ENCODE results near the gene SNAP23.

SNAP23 gene

DNA sequence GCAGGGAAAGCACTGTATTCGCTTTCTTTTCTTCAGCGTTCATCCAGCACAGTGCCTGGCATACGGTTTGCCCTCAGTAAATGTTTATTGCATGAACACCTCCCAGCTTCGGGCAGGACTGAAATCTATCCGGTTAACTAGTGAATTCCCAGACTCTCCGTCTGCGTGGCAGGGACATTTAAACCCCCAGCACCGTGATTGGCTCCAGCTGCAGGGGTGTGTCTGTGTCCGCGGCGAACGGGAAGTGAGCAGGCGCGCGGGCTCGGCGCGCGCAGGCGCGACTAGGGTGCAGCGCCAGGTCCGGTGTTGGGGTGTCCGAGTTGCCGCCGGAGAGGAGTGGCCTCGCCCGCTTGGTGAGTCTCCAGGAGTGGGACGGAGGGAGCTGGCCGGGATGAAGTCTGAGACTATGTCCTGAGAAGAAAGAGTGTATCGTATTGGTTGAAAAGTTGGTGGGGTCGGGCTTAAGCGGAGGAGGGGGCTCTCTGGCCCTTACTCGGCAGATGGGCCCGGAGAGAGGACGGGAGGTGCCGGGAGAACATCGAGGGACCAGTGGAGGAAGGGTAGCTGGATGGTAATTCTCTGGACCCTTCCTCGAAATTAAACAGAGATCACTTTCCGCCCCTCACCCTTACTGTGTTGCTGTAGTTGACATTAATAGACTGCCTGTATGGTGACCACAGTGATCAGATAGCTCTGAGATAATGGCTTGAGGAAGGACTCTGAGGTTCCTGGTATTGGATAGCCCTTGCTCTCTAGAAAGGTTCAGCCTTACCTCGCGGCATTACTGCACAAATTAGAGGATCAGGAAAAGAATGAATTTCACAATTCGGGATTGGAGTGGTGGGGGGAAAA, at the start of gene SNAP23:
SNAP23 (plus strand) TSS at position 274 of the 852 bp plus-strand sequence. CDS start 16,213 bp downstream, outside the sequence.
- in situ Hi-C loops (cut with MboI; ENCODE audit: low sequenced_read_pairs): no loop called here

GRCh38 chr15:42447599-42447998, 47.8 kb upstream of the SNAP23 start:
- in situ Hi-C loops (cut with MboI; ENCODE audit: low sequenced_read_pairs): no loop called here

- in situ Hi-C loops (cut with MboI; ENCODE audit: low sequenced_read_pairs): no loop called here
Observed at GRCh38 chr15:42448281-42448680, 47.2 kb upstream of the SNAP23 start.

- in situ Hi-C loops (cut with MboI; ENCODE audit: low sequenced_read_pairs): no loop called here
Observed at GRCh38 chr15:42449770-42450424, 45.5 kb upstream of the SNAP23 start.

DNA sequence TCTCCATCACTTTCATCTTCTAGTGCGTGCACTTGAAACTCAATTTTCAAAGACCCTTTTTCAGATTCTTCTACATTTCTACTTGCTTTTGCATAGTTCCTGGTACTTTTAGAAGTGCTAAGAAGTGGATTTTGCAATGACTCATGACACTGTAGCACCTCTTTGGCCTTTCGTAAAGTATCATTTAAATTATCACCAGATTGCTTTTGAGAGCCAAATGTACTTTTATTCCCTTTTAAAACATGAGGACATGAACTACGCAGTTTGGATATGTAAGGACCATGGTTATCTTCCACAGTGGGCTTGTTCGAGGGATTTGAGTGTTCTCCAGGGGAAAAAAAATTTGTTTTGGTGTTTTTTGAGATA, 45.0 kb upstream of the SNAP23 start:
- in situ Hi-C loops (cut with MboI; ENCODE audit: low sequenced_read_pairs): no loop called here

GRCh38 chr15:42453826-42454225, 41.6 kb upstream of the SNAP23 start:
- in situ Hi-C loops (cut with MboI; ENCODE audit: low sequenced_read_pairs): no loop called here

DNA sequence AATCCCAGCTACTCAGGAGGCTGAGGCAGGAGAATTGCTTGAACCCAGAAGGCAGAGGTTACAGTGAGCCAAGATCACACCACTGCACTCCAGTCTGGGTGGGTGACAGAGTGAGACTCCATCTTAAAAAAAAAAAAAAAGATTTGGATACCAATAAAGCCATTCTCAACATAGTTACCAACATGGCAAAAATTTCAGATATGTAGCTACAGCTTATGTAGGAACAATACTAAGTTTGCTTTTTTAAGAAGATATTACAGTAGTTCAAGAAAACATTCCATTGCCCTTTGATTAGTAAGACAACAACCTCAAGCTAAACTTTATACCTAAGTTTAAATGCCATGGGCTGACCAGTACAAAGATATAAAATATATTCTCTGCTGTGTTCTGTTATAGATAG, 38.9 kb upstream of the SNAP23 start:
- in situ Hi-C loops (cut with MboI; ENCODE audit: low sequenced_read_pairs): no loop called here

DNA sequence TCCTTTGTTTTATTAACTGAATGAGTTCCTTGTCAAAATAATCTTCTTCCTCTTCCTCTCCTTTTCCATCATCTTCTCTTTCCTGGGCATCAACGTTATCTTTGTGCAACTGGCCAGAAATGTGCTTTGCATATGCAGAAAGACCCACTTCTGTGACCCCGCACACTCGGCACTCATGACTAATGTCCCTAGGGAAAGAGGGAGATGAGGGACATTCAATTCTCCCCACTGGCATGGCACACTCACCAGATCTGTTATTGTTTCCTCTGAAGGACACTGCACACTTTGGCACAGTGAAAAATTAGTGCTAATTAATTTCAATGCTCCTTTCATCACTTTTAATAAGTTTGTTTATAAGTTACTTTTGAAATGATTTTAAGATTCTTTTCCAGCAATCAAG, 38.5 kb upstream of the SNAP23 start:
- in situ Hi-C loops (cut with MboI; ENCODE audit: low sequenced_read_pairs): no loop called here

DNA sequence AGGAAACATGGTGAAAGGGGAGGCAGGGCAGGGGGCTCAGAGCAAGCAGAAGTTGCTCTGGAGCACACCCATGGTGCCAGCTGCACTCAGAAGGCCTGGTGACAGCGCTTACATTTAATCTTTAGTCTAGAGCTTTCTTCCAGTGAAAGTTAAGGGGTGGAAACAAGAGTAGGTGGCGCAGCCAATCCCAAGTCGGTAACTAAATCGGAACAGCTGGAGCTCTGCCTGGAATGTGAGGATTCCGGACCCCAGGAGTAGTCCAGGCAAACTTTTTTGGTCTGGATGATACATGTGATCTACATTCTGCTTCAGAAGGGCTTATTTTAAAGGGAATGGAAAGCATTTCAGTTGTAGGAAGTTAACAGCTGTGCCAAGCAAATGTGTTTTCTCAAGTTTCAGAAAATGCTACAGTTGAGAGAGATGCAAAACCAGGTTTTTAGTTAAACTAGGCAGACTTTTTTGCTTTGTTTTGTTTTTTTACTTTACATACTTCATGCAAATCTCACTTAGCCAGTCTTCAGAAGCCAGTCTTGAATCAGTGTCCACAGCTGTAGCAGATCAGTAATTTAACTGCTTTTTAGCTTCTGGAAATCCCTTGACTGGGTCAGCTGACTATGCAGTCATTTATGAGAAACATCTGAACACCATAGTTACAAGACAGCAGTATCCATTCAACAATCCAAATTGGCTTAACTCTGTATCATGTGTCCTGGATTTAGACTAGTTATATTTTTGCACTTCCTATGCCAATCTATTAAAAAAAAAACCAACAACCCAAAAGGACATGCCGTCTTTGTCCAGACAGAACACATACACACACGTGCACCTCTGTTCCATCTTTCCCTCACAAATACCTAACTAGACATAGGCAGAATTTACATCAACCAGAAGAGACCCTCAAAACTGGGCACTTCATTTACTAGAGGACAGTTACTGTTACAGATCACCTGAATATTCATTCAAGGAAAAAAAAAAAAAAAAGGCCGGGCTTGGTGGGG, 37.7 kb upstream of the SNAP23 start:
- in situ Hi-C loops (cut with MboI; ENCODE audit: low sequenced_read_pairs): no loop called here

DNA sequence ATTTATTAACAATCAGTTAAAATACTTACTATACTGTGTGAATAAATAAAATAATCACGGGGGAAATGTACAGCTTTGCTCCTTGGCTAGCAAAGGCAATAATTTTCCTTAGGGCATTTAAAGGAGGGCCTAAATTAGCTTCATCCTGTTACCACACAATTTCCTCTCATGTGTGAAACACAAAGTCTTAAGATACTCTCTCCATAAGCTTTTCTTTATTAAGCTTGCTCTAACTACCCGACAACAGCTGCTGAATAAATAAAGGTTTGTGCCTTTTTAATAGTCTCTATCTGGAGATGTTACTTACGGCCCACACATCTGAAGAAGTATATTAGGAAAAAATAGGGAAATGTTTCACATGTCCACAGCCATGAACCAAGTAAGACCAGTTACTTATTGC, 34.2 kb upstream of the SNAP23 start:
- in situ Hi-C loops (cut with MboI; ENCODE audit: low sequenced_read_pairs): no loop called here

GRCh38 chr15:42465520-42466259, 29.7 kb upstream of the SNAP23 start:
- in situ Hi-C loops (cut with MboI; ENCODE audit: low sequenced_read_pairs): no loop called here

DNA sequence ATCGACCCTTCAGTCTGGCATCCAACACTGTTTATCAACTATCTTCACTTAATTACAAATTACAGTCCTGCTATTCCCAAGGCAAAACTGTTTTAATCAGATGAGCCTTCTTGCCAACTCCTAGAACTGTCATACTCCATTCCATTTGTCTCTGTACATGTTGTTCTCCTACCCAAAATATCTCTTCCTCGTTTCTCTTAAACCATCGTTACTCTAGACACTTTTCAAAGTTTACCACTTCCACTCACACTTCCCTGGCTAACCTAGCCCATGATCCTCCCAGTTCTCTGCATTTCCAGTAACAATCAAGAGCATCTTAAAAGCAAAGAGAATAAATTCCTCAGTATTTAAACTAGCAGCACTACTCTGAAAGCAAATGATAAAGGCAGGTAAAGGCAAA, 24.4 kb upstream of the SNAP23 start:
- in situ Hi-C loops (cut with MboI; ENCODE audit: low sequenced_read_pairs): no loop called here

DNA sequence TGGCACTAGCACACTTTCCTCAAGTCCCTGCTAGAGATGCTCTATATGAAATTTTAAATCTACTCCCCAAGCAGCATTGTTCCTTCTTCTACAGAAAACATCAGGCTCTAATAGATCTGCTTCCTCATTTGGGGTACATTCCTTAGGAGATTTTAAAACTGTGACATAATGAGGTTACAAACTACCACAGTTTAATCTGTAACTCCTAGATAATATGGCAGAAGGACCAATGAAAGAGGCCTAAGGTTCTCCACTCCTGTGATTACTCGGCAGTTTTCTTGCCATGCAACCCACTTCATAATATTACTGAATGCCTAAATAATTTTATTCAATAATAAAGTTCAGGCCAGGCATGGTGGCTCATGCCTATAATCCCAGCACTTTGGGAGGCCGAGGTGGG, 20.6 kb upstream of the SNAP23 start:
- in situ Hi-C loops (cut with MboI; ENCODE audit: low sequenced_read_pairs): no loop called here

GRCh38 chr15:42482701-42483100, 12.7 kb upstream of the SNAP23 start:
- in situ Hi-C loops (cut with MboI; ENCODE audit: low sequenced_read_pairs): no loop called here

DNA sequence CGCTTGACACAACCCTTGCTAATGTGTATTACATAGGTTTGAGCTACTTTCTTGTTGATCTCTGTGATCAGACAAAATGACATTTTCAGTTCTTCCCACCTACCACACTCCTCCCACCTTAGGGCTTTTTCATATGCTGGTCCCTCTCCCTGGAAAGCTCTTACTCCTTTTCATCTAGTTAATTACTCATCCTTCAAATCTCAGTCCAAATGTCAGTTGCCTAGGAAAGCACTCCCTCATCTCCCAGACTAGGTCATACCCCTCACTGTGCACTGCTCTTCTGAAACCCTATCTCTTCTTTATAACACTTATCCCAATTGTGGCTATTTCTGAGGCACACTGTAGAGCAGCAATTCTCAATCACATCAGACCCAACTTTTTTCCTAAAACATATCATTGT, 11.8 kb upstream of the SNAP23 start:
- in situ Hi-C loops (cut with MboI; ENCODE audit: low sequenced_read_pairs): no loop called here

- in situ Hi-C loops (cut with MboI; ENCODE audit: low sequenced_read_pairs): no loop called here
Observed at GRCh38 chr15:42490291-42490670, 5.2 kb upstream of the SNAP23 start.

DNA sequence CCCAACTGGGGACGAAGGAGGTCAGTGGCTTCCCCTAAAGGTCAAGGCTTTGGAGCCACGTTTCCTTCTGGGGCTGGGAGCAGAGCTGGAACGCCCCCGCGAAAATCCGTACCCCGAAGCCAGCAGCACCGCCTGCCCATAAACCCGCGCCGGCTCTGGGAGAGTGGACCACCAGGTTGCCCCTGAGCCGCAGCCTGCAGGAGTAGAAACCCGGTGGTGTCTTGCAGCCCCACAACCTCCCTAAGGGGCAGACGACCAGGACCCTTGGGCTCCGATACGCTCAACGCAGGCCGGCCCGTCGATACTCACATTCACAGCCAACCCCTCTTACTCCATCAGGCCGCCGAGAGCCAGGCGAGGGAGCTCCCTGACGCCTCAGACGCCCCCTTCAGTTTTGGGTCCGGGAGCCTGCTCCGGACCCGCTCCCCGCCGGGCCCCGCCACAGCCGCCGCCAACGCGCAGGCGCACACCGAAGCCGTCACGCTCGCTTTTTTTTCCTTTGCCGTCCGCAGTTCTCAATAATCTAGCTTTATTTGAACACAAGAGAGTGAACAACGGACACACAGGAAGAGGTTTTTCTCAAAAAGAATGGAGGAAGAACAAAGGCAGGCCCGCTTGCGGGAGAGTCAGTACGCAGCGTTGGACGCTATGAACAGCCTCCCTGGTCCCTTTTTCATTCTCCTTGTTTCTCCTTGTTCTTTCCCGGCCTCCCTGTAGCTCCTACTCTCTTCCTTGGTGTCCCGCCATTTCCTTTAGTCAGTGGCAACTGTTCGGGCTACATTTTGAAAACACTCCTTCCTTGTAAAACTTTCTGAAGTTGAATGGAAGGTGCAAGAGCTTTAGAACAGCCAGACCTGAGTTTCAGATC, 4.5 kb upstream of the SNAP23 start, which contains the start of gene ZNF106:
ZNF106 (minus strand) TSS at position 471 of the 868 bp plus-strand sequence. CDS start 18,852 bp downstream, outside the sequence.
- in situ Hi-C loops (cut with MboI; ENCODE audit: low sequenced_read_pairs): no loop called here

DNA sequence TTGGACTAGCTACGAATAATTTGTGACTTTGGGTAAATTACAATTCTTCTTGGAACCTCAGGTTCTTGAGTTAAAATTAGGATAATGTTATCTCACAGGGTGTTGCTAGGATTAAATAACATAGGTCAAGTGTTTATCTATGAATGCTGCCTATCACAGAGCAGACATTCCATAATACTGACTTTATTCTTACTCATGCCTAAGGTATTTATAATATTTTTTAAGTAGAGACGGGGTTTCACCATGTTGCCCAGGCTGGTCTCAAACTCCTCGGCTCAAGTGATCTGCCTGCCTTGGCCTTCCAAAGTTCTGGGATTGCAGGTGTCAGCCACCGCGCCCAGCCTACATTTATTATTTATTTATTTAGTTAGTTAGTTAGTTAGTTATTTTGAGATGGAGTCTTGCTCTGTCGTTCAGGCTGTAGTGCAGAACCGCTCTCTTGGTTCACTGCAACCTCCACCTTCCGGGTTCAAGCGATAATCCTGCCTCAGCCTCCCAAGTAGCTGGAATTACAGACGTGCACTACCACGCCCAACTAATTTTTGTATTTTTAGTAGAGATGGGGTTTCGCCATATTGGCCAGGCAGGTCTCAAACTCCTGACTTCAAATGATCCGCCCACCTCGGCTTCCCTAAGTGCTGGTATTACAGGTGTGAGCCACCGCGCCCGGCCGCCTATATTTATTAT, 3.8 kb upstream of the SNAP23 start:
- in situ Hi-C loops (cut with MboI; ENCODE audit: low sequenced_read_pairs): no loop called here

DNA sequence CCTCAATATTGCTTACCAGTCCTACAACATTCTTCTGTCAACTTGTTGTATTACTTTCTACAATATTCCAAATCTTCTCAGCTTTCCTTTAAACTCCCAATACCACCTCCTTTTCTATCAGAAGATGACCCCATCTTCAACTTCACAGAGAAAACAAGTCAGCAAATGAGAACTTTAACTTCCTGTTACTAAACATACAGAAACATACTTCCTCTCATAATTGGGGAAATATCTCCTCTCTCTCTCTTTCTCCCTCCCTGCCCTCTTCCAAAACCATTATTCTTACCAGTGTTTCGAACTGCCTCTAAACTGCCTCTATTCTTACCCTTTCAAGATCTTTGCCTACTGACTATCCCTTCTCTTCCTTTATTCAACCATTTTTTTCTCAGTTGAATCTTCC, 1.8 kb upstream of the SNAP23 start:
- in situ Hi-C loops (cut with MboI; ENCODE audit: low sequenced_read_pairs): no loop called here

Data from HL-60/S4 treated with phorbol 12-myristate 13-acetate at 8.2 ng/mL for 4 days and 3 days (cell line).